ENCODE results near the gene SERP2. TPM values are rescaled to one million over a fixed set of nuclear protein-coding genes. Genes with fewer than 3 reads are reported as not detected.

SERP2 gene
- total and polyA plus RNA-seq, 2 of the 8 experiments (the other 6 are each of a cell fraction or from before 2014, with no cell fraction given), result 2.0 to 2.3 TPM

GRCh38 chr13:44393391-44393790, 19.8 kb downstream of the SERP2 start (continued):
- TF ChIP-seq, protein P1, sequence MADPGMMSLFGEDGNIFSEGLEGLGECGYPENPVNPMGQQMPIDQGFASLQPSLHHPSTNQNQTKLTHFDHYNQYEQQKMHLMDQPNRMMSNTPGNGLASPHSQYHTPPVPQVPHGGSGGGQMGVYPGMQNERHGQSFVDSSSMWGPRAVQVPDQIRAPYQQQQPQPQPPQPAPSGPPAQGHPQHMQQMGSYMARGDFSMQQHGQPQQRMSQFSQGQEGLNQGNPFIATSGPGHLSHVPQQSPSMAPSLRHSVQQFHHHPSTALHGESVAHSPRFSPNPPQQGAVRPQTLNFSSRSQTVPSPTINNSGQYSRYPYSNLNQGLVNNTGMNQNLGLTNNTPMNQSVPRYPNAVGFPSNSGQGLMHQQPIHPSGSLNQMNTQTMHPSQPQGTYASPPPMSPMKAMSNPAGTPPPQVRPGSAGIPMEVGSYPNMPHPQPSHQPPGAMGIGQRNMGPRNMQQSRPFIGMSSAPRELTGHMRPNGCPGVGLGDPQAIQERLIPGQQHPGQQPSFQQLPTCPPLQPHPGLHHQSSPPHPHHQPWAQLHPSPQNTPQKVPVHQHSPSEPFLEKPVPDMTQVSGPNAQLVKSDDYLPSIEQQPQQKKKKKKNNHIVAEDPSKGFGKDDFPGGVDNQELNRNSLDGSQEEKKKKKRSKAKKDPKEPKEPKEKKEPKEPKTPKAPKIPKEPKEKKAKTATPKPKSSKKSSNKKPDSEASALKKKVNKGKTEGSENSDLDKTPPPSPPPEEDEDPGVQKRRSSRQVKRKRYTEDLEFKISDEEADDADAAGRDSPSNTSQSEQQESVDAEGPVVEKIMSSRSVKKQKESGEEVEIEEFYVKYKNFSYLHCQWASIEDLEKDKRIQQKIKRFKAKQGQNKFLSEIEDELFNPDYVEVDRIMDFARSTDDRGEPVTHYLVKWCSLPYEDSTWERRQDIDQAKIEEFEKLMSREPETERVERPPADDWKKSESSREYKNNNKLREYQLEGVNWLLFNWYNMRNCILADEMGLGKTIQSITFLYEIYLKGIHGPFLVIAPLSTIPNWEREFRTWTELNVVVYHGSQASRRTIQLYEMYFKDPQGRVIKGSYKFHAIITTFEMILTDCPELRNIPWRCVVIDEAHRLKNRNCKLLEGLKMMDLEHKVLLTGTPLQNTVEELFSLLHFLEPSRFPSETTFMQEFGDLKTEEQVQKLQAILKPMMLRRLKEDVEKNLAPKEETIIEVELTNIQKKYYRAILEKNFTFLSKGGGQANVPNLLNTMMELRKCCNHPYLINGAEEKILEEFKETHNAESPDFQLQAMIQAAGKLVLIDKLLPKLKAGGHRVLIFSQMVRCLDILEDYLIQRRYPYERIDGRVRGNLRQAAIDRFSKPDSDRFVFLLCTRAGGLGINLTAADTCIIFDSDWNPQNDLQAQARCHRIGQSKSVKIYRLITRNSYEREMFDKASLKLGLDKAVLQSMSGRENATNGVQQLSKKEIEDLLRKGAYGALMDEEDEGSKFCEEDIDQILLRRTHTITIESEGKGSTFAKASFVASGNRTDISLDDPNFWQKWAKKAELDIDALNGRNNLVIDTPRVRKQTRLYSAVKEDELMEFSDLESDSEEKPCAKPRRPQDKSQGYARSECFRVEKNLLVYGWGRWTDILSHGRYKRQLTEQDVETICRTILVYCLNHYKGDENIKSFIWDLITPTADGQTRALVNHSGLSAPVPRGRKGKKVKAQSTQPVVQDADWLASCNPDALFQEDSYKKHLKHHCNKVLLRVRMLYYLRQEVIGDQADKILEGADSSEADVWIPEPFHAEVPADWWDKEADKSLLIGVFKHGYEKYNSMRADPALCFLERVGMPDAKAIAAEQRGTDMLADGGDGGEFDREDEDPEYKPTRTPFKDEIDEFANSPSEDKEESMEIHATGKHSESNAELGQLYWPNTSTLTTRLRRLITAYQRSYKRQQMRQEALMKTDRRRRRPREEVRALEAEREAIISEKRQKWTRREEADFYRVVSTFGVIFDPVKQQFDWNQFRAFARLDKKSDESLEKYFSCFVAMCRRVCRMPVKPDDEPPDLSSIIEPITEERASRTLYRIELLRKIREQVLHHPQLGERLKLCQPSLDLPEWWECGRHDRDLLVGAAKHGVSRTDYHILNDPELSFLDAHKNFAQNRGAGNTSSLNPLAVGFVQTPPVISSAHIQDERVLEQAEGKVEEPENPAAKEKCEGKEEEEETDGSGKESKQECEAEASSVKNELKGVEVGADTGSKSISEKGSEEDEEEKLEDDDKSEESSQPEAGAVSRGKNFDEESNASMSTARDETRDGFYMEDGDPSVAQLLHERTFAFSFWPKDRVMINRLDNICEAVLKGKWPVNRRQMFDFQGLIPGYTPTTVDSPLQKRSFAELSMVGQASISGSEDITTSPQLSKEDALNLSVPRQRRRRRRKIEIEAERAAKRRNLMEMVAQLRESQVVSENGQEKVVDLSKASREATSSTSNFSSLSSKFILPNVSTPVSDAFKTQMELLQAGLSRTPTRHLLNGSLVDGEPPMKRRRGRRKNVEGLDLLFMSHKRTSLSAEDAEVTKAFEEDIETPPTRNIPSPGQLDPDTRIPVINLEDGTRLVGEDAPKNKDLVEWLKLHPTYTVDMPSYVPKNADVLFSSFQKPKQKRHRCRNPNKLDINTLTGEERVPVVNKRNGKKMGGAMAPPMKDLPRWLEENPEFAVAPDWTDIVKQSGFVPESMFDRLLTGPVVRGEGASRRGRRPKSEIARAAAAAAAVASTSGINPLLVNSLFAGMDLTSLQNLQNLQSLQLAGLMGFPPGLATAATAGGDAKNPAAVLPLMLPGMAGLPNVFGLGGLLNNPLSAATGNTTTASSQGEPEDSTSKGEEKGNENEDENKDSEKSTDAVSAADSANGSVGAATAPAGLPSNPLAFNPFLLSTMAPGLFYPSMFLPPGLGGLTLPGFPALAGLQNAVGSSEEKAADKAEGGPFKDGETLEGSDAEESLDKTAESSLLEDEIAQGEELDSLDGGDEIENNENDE (IDR thresholded peaks at IDR 0.05; ENCODE audit: insufficient replicate concordance, low read length), result no peak
- TF ChIP-seq GTF2F1 (IDR thresholded peaks at IDR 0.05; ENCODE audit: borderline replicate concordance, low read depth, low read length), result no peak
- TF ChIP-seq USF2 (IDR thresholded peaks at IDR 0.05; ENCODE audit: low read length), result no peak
- no peak for TF ChIP-seq MAFK (IDR thresholded peaks at IDR 0.05; ENCODE audit: low read depth, low read length)
- TF ChIP-seq EP300 (IDR thresholded peaks at IDR 0.05; ENCODE audit: borderline replicate concordance in 1 of 2, low read depth in 2 of 2, low read length in 2 of 2), result no peak
- no peak for TF ChIP-seq YY1 (IDR thresholded peaks at IDR 0.05; ENCODE audit: low read depth, low read length)
- no peak for TF ChIP-seq TAF1 (IDR thresholded peaks at IDR 0.05; ENCODE audit: low read depth, low read length)
- no peak for TF ChIP-seq RAD21 (IDR thresholded peaks at IDR 0.05 in 1 of 2, conservative IDR thresholded peaks at IDR 0.05 in 1 of 2; ENCODE audit: low read depth in 2 of 2, low read length in 2 of 2)
- TF ChIP-seq POLR2AphosphoS5 (IDR thresholded peaks at IDR 0.05; ENCODE audit: low read depth, low read length), result no peak
- TF ChIP-seq FOSL1 (IDR thresholded peaks at IDR 0.05; ENCODE audit: insufficient read depth, low read depth, low read length), result no peak
- no peak for TF ChIP-seq TCF12 (IDR thresholded peaks at IDR 0.05; ENCODE audit: low read depth, low read length)
